NCI-H774 (cell line): ENCODE data around the gene KDM1B.

Experiments used
- DNase-seq: peaks from one replicate; lab custom pipeline; 2025; lab: John Stamatoyannopoulos, UW

KDM1B gene

DNA sequence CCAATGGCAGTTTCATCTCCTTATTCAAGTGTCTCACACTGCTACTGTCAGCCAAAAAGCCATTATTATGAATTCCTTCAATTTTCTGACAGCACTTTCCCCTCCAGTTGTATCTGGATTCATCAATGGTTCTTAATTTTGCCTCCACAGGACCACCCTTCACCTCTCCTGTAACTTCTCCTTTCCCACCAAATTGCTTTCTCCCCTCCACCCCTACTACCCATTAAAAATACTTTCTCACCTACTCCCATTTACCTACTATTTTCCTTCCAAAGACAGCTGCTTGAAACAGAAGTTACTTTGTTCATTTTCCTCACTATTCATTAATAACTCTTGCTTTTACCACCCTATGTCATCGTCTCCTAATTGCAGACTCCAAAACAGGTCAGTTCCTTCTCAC lies 79.3 kb downstream of the KDM1B start:
- DNase-seq: no peak

DNA sequence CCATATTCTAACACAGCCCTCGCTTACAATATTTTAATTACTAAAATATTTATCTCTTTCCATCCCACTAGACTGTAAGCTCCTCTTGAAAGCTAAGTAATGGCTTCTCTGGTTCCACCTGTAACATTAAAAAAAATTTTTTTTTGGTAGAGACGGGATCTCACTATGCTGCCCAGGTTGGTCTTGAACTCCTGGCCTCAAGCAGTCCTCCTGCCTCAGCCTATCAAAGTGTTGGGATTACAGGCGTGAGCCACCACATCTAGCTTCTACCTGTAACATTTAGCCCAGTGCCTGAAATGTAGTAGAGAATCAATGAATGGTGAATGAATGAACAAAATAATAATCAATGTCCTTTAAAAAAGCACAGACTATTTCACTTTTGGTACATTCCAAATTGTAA lies 80.3 kb downstream of the KDM1B start:
- no peak for DNase-seq

DNA sequence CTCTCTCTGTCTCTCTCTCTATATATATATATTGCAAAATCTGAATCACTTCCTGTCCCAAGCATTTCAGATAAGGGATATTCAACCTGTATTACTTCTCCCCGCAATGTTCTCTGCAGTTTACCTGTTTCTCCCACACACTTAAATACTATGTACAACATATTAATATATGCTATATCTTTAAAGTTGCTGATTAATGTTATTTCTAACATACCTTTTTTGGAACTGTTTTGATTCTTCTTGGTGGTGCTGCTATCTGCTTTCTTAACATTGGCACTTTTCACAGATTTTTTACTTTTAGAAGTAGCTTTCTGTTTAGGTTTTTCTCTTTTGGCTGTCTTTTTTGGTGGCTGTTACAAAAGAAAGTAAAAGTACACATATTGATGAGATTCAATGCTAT lies 81.9 kb downstream of the KDM1B start:
- DNase-seq: no peak

DNA sequence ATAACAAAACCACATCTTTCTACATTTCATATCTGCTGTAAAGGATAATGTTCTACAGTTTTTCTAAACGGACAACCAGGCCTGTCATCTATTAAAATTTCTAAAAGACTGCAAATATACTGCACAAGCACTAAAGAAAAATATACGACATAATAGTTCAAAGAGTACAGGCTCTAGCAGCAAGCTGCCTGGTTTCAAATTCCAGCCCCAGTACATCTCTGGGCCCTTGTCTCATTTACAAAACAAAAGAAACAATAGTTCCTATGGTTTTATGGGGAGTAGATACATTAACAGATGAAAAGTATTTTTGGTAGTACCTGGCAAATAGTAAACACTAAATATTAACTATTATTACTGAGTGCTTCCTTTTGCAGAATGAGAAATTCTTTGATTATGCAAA lies 85.0 kb downstream of the KDM1B start:
- no peak for DNase-seq

DNA sequence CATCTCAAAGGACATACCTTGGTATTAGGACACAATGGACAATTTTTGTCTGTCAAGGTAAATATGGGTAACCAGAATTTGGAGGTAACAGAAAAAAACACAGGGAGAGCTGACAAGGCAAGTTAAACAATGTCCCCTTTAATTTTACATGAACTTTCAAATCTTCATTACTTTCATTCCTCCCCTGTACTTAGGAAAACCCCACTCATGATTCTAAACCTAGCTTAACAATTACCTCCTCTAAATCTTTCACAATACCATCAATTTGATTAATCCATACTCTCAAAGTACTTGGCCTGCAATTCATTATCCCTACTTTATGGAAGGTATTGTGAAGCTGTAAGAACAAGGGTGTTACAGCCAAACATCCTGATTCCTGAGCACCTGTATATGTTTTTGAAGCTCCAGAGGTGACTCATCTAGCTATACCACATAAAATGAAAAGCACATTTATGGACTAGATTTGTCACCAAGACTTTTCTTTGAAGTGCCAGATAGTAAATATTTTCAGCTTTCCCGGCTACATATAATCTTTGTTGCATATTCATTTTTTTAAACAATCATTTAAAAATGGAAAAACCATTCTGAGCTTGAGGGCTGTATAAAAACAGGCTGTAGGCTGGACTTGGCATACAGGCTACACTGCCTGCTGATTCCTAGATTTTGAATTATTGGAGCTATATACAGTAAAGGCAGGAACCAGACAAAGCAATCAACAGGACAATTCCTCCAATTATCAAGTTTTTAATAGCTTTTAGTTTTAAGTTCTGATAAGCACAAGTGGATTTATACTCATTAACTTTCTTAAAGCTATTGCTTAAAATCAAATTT lies 86.2 kb downstream of the KDM1B start:
- no peak for DNase-seq

DNA sequence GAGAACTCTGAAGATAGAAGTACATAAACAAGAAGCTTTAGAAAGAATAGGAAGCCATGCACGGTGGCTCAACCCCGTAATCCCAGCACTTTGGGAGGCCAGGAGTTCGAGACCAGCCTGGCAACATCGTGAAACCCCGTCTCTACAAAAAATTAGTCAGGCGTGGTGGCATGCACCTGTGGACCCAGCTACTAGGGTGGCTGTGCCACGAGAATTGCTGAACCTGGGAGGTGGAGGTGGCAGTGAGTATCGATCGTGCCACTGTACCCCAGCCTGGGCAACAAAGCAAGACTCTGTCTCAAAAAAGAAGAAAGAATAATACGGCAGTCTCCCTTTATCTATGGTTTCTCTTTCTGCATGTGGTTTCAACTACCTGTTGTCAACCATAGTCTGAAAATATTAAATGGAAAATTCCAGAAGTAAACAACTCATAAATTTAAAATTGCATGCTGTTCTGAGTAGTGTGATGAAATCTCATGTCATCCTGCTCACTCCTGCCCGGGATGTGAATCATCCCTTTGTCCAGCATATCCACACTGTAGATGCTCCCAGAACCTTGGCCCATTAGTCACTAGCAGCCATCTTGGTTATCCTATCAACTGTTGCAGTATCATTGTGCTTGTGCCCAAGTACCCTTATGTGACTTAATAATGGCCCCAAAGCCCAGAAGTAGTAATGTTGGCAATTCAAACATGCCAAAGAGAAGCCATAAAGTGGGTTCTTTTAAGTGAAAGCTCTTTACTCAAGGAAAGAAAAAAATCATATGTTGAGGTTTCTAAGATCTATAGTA lies 87.0 kb downstream of the KDM1B start:
- no peak for DNase-seq

DNA sequence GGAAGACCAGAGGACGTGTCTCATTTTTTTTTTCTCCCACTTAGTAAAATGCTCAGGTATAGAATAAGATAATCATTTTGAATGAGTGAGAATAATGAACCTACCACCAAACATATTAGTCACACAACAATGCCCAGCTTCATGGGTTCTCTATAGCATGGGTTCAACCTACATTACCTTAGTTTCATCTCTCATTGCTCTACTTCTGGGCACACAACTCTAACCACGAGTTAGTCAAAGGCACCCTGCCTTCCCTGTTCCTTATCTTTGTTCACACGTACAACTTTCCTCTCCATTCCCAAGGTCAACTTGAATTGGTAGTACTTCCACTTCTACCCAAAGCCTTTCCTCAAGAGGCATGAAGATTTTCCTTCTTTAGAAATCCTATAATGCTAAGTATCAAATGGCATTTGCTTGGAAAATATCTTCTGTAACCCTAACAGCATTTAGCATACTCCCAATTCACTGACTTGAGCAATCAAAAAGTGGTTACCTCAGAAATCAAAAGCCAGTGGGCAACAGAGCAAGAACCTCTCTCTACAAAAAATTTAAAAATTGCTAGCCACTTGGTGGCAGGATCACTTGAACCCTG lies 88.2 kb downstream of the KDM1B start:
- DNase-seq: no peak

DNA sequence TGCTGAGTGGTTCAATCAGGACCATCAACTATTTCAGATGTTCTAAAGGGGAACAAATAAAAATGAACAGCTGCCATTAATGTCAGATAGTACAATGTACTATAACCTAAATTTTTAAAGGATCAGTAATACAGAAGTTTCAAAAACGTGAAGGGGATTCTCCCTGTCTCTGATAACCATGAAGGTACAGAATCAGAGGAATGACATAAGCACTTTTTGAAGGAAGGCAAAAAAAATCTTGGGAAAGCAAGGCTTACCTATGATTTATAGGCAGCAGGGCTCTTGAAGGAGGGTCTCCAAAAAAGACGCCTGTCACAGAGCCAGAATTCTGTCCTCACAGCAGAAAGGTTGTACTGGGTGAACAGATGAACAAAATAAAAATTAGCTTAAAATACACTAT lies 89.0 kb downstream of the KDM1B start:
- DNase-seq: no peak

DNA sequence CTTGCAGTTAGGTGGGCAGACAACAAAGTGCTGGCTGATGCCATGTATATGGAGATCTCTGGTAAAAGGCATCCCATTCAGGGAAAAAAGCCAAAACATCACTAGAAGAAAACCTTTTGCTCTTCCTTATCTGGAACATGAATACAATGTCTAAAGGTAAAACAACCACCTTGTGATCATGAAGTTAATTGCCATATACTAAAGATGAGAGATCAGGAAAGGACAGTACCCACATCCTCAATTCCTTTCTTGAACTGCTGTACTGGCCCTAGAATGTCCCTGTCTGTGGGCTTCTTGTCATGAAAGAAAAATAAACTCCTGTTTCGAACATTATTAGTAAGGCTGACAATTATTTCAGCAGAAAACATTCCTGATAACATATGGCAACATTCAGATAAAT lies 89.9 kb downstream of the KDM1B start:
- no peak for DNase-seq

DNA sequence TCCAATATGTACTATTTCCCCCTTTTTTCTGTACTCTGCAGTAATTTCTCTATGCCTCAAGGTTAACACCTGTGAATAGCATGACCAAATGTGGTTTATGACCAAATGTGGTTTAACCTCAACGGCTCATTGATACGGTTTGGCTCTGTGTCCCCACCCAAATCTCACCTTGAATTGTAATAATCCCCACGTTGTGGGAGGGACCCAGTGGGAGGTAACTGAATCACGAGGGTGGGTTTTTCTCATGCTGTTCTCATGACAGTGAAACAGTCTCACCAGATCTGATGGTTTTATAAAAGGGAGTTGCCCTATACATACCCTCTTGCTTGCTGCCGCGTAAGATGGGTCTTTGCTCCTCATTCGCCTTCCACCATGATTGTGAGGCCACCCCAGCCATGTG lies 90.4 kb downstream of the KDM1B start:
- DNase-seq: no peak

DNA sequence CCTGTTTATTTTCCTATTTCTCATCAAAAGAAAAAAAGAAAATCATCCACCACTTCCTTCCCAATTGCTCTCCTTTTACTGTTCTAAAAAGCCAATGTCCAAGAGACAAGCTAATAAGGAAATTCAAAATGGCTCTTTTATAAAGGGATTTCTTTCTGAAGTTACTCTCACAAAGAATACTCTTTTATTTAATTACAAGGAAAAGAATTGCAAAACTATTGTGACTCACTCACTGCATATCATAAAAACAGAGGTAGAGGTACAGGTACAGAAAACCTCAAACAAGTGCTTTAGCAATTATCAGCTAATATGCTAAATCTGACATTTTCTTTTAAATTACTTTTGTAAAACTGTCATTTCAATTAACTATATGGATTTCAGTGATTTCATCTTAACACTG lies 91.0 kb downstream of the KDM1B start:
- DNase-seq: no peak

DNA sequence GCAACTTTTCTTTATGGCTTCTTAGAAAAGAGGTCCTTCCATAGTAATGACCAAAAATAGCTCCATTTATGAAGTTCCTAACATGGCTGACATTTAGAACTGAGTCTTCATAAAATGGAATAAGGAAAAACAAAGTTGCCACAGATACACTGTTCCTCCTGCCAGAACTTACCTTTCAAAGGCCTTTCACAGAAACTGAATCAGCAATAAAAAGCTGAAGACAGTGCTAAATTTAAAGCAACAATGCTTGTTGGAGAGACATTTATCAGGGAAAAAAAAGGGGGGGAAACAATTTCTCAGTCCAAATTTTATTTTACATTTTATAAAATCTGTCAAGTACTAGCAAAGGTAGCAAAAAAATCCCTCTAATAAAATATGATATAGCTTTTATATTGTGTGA lies 91.8 kb downstream of the KDM1B start:
- no peak for DNase-seq

DNA sequence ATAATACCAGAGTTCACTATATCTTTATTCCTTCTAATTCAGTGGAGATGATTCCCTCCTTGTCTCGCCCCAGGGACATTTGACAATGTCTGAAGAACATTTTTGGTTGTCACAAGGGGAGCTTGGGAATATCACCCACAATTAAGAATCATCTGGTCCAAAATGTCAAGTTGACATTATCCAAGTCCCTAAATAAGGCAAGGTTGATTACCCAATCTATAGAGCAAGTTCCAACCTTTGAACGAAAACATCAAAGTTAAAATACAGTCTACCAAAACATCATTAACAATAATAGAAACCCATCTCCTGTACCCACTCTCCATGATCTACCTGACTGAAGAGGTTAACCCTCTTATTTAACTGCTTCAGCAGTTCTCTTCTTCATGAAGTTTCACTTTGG lies 93.5 kb downstream of the KDM1B start:
- no peak for DNase-seq

DNA sequence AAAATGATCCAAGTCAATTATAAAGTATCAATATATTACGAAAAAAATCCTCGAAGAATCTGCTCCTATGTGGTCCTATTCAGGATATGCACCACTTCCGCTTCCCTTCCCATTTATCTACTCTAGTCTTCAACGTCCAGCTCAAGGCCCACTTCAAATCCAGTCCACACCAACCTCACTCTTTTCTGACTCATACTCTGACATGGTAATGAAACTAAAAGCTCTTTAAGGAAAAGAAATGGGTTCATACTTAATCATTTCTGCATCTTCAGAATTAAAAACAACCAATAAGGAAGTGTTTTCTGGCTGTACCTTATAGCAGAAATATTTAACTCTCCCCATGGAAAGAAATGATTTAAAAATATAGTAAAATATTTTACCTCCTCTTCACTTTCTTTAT lies 94.0 kb downstream of the KDM1B start:
- no peak for DNase-seq

DNA sequence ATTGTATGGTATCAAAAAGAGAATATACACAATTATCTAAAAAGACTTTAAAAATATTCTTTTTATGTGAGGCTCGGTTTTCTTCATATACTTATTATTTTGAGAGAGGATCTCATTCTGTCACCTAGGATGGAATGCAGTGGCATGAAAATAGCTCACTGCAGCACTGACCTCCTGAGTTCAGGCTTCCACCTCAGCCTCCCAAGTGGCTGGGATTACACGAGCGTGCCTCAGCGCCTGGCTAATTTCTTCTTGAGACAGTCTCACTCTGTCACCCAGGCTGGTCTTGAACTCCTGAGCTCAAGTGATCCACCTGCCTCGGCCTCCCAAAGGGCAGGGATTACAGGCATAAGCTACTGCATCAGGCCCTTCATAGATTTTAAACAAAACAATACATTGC lies 98.4 kb downstream of the KDM1B start:
- no peak for DNase-seq

DNA sequence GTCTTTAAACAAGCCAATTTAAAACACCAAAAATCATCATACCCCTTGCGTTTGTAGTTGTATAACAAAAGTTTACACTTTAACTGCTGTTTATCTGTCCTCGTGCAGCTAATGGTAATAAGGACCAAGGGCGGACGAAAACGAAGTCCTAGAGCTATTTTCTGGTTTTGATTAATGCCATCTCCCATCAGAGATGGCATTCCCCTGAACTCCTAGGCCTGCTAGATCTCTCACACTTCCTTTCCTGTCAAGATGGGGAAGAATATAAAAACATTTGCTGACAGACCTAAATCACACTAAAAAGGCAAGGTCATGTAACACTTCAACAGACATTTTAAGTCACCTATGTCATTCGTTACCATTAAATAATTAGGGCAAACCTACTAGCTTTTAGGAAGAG lies 99.6 kb downstream of the KDM1B start:
- no peak for DNase-seq

DNA sequence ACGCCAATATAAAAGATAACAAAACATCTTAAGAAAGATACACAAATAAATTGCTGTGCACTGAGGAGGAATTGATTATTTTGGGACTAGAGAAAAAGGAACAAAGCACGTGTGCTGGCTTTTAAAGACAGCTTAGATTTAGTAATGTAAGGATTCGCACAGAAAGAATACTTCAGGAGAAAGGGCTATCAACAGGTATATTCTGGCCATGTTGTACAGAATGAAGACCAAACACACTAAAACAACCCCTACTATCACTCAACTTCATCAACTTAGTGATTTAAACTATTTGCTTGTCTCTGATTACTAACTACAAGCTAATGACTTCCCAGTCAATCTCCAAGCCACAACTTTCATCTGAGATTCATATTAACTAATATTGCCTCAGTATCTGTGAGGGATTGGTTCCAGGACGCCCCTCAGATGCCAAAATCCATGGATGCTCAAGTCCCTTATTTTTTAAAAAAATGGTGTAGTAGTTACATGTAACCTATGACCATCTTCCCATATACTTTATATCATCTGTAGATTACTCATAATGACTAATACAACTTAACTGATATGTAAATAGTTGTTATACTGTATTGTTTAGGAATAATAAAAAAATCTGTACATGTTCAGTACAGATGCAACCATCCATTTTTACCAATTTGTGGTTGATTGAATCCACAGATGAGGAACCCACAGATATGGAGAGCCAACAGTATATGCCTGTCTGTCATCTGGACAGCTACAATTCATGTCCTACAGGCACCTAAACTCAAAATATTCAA lies 104.6 kb downstream of the KDM1B start:
- DNase-seq: no peak

DNA sequence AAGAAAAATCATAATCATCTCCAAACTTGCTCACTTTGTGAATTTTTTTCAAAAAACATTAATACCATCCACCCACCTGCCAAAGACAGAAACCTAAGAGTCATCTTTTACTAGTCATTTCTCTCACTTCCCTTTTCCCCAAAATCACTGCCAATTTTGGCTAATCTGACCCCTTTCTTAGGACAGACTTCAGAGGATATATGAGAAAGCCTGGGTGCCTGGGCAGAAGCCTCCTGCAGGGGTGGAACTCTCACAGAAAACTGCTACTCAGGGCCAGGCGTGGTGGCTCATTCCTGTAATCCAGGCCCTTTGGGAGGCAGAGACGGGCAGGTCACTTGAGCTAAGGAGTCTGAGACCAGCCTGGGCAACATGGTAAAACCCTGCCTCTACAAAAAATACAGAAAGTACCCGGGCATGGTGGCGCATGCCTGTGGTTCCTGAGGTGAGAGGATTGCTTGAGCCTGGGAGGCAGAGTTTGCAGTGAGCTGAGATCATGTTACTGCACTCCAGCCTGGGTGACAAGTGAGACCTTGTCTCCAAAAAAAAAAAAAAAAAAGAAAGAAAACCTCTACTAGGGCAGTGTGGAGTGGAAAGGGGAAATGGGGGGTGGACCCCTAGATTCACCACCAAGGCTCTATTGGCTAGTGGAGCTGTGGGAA lies 105.4 kb downstream of the KDM1B start:
- no peak for DNase-seq

DNA sequence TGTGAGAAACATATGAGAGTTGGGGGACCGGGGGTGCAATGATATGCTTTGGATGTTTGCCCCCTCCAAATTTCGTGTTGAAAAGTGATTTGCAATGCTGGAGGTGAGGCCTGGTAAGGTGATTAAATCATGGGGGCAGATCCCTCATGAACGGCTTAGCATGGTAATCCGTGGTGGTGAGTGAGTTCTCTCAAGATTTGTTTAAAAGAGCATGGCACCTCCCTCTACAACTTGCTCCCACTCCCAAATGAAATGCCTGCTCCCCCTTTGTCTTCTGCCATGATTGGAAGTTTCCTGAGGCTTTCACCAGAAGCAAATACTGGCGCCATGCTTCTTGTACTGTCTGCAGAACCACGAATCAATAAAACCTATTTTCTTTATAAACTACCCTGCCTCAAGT lies 106.7 kb downstream of the KDM1B start:
- no peak for DNase-seq

DNA sequence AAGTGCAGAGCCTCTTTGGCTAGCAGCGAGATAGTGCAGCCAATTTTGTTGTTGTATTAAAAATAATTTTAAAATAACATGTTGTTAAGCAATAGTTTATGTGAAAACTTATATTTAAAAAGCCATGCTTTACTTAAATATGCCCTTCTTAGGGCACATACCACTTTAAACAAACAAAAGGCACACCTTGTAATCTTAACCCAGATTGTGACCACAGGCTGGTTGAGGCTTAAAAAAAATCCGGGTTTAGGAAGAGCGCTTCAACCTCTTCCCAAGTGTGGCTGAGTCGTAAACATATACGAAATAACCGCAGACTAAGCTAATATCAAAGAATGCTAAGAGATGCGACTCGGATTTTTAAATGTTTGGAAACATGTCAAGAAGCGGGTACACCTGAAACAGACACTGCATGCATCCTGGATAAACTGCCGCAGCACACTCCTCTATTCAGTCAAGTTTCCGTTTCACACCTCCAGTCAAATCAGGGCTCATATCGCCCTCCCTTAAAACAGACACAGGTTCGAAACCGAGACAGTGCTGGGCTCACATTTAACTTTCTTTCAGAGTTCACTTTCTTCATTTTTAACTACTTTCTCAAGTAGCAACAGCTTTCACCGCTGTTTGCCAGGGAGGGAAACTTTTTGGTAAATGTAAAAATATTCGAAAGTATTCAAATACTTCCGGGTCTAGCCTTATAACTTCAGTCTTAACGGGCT lies 107.6 kb downstream of the KDM1B start:
- no peak for DNase-seq
